Measurements from ENCODE around the gene GNAL.
"Not testable (repeated sequence)": the region's sequence is repeated elsewhere in the genome, so short reads cannot be mapped to it uniquely, and the experiment has no call there.

GNAL gene

DNA sequence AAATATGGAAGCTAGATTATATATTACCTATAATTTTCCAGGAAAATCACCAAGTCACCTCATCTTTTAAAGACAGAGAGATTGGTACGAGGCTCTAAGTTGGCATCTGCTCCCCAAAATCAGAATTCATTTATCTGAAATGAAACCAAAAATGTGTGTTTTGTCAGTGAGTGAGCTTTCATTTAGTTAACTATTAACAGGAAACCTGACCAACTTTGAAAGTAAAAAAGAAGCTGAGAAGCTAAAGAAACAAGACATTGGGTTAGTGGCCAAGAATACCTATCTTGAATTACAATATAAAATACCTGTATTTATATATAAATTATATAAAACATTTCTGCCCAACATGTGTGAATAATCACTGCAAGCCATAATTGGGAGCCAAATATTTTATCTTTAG, 217.1 kb downstream of the GNAL start:
- Histone ChIP-seq H3K9ac (ENCODE audit: low read depth, low read length) (no peak overlapping the region), H3K27me3 (ENCODE audit: control insufficient read depth, insufficient read depth, low read length) (no peaks in the 10 kb centered on the region), H3K4me3 (ENCODE audit: low read length) (no peak overlapping the region), H3K9me3 (replicated peaks; ENCODE audit: low read length) (no peaks in the 10 kb centered on the region), H3K4me1 (ENCODE audit: control insufficient read depth, insufficient read depth, low read length) (peaks cover 14% of the 10 kb centered on the region), H3K36me3 (ENCODE audit: insufficient read depth, low read length) (peaks cover 7% of the 10 kb centered on the region), H3K4me2 (ENCODE audit: low read length) (no peak overlapping the region)

GRCh38 chr18:11906926-11907874, 218.1 kb downstream of the GNAL start:
- peak overlapping the region; percentile 99 for H3K9ac ChIP-seq (ENCODE audit: low read depth, low read length)
- peak overlapping the region; percentile 98 for H3K4me2 ChIP-seq (ENCODE audit: low read length)
- H3K9me3 ChIP-seq (replicated peaks; ENCODE audit: low read length): no peaks in the 10 kb centered on the region
- H3K4me3 ChIP-seq (ENCODE audit: low read length): peak overlapping the region; percentile 86
- H3K4me1 ChIP-seq (ENCODE audit: control insufficient read depth, insufficient read depth, low read length): peaks cover 14% of the 10 kb centered on the region
- H3K27me3 ChIP-seq (ENCODE audit: control insufficient read depth, insufficient read depth, low read length): no peaks in the 10 kb centered on the region
- H3K36me3 ChIP-seq (ENCODE audit: insufficient read depth, low read length): peaks cover 7% of the 10 kb centered on the region

DNA sequence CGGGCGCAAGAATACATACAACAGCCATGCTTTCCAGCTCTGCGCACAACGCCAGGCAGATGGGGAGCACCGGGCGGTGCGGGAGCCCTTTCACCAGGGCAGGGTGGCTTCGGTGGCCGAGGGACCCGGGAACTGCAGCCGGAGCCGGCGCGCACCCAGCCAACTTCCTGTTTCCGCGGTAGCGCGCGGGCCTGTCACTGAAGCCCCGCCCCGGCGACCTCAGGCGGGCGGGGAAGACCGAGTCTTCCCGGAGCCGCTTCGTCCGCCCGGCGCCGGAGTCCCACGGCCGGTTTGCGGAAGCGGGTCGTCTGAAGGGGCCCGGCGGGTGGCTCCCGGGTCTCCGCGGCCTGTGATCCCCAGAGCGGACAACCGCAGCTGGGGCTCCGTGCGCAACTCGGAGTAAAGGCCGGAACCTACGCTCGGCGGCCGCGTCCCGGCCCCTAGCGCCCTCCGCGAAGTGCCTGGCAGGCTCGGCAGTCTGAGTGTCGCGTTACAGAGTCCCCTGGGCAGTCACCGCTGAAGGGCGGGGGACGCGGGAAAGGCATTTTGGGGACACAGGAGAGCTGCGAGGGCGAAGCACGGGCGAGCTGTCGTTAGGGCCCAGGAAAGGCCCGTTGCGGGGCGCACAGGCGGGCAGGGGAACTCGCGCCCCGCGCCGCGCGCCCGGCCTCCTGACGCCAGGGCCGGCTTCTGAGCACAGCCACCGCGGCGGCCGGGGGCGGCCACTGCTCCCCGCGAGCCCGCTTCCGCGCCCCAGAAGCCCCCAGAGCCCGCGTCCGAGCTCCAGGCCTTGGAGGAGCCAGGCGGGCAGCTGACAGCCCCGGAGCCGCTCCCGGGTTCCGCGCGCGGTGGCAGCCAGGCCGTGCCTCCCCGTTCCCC, 219.4 kb downstream of the GNAL start, which contains the start of gene MPPE1:
Gene MPPE1 (minus strand): TSS at position 136 of the 879 bp plus-strand sequence. CDS start 11,053 bp downstream, outside the sequence.
- peaks cover 4% of the 10 kb centered on the region for H3K36me3 ChIP-seq (ENCODE audit: insufficient read depth, low read length)
- H3K9me3 ChIP-seq (replicated peaks; ENCODE audit: low read length): no peaks in the 10 kb centered on the region
- H3K4me1 ChIP-seq (ENCODE audit: control insufficient read depth, insufficient read depth, low read length): peaks cover 14% of the 10 kb centered on the region
- no peaks in the 10 kb centered on the region for H3K27me3 ChIP-seq (ENCODE audit: control insufficient read depth, insufficient read depth, low read length)
- peak within 1 kb of the TSS; percentile 98 for H3K4me2 ChIP-seq (ENCODE audit: low read length)
- H3K9ac ChIP-seq (ENCODE audit: low read depth, low read length): peak within 1 kb of the TSS; percentile 99
- peak within 1 kb of the TSS; percentile 86 for H3K4me3 ChIP-seq (ENCODE audit: low read length)

DNA sequence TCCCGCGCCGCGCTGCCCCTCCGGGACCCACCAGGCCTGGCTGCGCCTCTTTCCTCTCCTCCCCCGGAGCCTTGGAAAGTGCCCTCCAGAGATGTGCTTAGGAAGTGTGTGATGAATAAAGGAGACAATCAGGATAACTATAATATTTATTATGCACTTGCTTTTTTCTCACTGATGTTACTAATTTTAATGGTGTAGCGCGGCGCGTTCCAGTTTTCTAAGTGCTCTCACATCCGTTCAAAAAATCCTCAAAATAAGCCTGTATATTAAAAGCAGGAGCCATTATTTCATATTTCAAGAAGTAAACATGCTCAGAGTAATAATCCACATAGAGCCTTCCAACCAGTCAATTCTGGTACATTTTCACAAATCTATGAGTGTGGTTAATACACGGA, 220.0 kb downstream of the GNAL start:
- H3K27me3 ChIP-seq (ENCODE audit: control insufficient read depth, insufficient read depth, low read length): no peaks in the 10 kb centered on the region
- H3K36me3 ChIP-seq (ENCODE audit: insufficient read depth, low read length): peaks cover 4% of the 10 kb centered on the region
- peak overlapping the region; percentile 99 for H3K9ac ChIP-seq (ENCODE audit: low read depth, low read length)
- peak overlapping the region; percentile 98 for H3K4me2 ChIP-seq (ENCODE audit: low read length)
- H3K4me1 ChIP-seq (ENCODE audit: control insufficient read depth, insufficient read depth, low read length): peaks cover 14% of the 10 kb centered on the region
- peak overlapping the region; percentile 86 for H3K4me3 ChIP-seq (ENCODE audit: low read length)
- H3K9me3 ChIP-seq (replicated peaks; ENCODE audit: low read length): no peaks in the 10 kb centered on the region

GRCh38 chr18:11909591-11910026, 220.5 kb downstream of the GNAL start:
- Histone ChIP-seq H3K9me3 (replicated peaks; ENCODE audit: low read length) (no peaks in the 10 kb centered on the region), H3K4me2 (ENCODE audit: low read length) (peak overlapping the region; percentile 98), H3K4me3 (ENCODE audit: low read length) (peak overlapping the region; percentile 86), H3K27me3 (ENCODE audit: control insufficient read depth, insufficient read depth, low read length) (no peaks in the 10 kb centered on the region), H3K36me3 (ENCODE audit: insufficient read depth, low read length) (peaks cover 4% of the 10 kb centered on the region), H3K9ac (ENCODE audit: low read depth, low read length) (peak overlapping the region; percentile 99), H3K4me1 (ENCODE audit: control insufficient read depth, insufficient read depth, low read length) (peaks cover 14% of the 10 kb centered on the region)

DNA sequence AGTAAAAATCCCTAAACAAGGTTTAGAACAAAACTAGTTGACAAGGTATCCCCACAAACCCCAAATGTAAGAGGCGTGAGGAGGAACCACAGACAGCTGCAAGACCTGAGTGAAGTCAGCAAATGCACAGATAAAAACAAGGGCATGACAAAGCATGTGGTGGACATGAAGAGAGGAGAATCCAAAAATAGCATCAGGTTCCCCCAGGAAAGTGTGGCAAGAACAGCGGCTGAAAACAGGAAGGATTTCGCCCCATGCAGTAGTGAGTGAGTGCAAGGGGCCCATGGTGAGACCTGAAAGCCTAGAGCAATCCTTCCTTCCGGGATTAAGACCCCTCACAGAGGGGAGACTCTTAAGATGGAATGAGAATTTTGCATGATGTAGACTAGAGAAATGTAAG, 227.8 kb downstream of the GNAL start:
- H3K4me2 ChIP-seq (ENCODE audit: low read length); H3K9ac ChIP-seq (ENCODE audit: low read depth, low read length); H3K36me3 ChIP-seq (ENCODE audit: insufficient read depth, low read length); H3K9me3 ChIP-seq (replicated peaks; ENCODE audit: low read length); H3K4me3 ChIP-seq (ENCODE audit: low read length); H3K27me3 ChIP-seq (ENCODE audit: control insufficient read depth, insufficient read depth, low read length); H3K4me1 ChIP-seq (ENCODE audit: control insufficient read depth, insufficient read depth, low read length): not testable (repeated sequence)

DNA sequence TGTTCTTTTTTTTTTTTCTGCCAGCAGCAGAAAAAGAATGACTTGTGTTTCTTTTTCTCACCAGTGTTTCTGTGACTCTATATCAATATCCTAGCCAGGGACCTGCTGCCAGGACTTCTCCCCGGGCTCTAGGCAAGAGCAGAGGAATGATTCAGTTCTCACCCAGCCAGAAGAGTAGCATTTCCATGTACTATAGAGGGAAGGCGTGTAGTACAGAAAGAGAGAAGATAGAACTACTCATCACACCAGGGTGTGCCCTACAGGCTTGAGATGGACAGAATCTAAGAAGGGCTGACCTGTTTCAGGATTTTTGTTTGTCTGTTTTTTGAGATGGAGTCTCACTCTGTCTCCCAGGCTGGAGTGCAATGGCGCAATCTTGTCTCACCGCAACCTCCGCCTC, 230.5 kb downstream of the GNAL start:
- H3K4me2 ChIP-seq (ENCODE audit: low read length); H3K9me3 ChIP-seq (replicated peaks; ENCODE audit: low read length); H3K9ac ChIP-seq (ENCODE audit: low read depth, low read length); H3K4me1 ChIP-seq (ENCODE audit: control insufficient read depth, insufficient read depth, low read length); H3K36me3 ChIP-seq (ENCODE audit: insufficient read depth, low read length); H3K4me3 ChIP-seq (ENCODE audit: low read length); H3K27me3 ChIP-seq (ENCODE audit: control insufficient read depth, insufficient read depth, low read length): not testable (repeated sequence)

GRCh38 chr18:11923450-11923849, 234.4 kb downstream of the GNAL start:
- Histone ChIP-seq H3K27me3 (ENCODE audit: control insufficient read depth, insufficient read depth, low read length) (no peaks in the 10 kb centered on the region), H3K36me3 (ENCODE audit: insufficient read depth, low read length) (no peaks in the 10 kb centered on the region), H3K9me3 (replicated peaks; ENCODE audit: low read length) (no peaks in the 10 kb centered on the region), H3K9ac (ENCODE audit: low read depth, low read length) (no peak overlapping the region), H3K4me1 (ENCODE audit: control insufficient read depth, insufficient read depth, low read length) (no peaks in the 10 kb centered on the region), H3K4me3 (ENCODE audit: low read length) (no peak overlapping the region), H3K4me2 (ENCODE audit: low read length) (no peak overlapping the region)

DNA sequence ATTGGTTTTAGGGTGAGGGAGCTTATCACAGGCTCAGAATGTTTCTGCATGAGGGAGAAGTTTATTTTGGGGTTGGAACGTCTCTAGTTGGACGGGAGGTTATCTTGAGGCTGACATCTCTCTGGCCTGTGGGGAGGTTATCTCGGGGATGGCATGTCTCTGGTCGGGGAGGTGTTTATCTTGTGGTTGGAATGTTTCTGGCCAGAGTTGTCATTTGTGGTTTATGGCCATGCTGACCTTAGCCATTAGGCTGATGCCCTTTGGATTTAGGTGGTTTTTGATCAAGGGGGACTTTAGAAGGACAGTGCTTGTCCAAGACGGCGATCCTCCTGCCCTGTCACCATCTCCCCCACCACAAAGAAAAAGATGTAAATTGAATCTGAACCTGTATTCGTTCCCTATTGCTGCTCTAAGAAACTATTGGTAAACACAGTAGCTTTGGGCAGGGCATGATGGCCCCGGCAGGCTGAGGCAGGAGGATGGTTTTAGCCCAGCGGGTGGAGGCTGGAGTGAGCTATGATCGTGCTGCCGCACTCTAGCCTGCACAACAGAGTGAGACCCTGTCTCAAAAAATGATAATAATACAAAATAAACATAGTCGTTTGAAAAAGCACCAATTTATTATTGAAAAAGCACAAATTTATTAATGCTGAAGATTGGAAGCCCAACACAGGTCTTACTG, 236.9 kb downstream of the GNAL start:
- H3K36me3 ChIP-seq (ENCODE audit: insufficient read depth, low read length): no peaks in the 10 kb centered on the region
- no peaks in the 10 kb centered on the region for H3K27me3 ChIP-seq (ENCODE audit: control insufficient read depth, insufficient read depth, low read length)
- no peaks in the 10 kb centered on the region for H3K9me3 ChIP-seq (replicated peaks; ENCODE audit: low read length)
- H3K4me1 ChIP-seq (ENCODE audit: control insufficient read depth, insufficient read depth, low read length): no peaks in the 10 kb centered on the region
- no peak overlapping the region for H3K9ac ChIP-seq (ENCODE audit: low read depth, low read length)
- H3K4me2 ChIP-seq (ENCODE audit: low read length): no peak overlapping the region
- H3K4me3 ChIP-seq (ENCODE audit: low read length): no peak overlapping the region

GRCh38 chr18:11927497-11927896, 238.4 kb downstream of the GNAL start:
- H3K4me3 ChIP-seq (ENCODE audit: low read length): no peak overlapping the region

DNA sequence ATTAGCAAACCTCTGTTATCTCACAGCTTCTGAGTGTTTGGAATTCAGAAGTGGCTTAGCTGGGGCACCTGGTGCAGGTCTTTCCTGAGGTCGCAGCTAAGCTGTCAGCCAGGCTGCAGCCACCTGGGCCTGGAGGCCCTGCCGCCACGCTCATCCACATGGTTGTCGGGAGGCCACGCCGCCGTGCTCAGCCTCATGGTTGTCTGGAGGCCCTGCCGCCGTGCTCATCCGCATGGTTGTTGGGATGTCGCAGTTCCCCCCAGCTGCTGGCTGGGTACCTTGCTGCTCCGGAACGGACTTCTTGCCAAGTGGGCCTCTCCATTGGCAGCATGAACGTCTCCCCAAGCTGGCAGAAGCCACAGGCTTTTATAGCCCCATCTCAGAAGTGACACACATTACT, 243.3 kb downstream of the GNAL start:
- Histone ChIP-seq H3K9ac (ENCODE audit: low read depth, low read length) (no peak overlapping the region), H3K4me2 (ENCODE audit: low read length) (no peak overlapping the region), H3K9me3 (replicated peaks; ENCODE audit: low read length) (no peaks in the 10 kb centered on the region)

More at GRCh38 chr18:11927497-11927896, 238.4 kb downstream of the GNAL start:
- no peak overlapping the region for H3K9ac ChIP-seq (ENCODE audit: low read depth, low read length)
- H3K36me3 ChIP-seq (ENCODE audit: insufficient read depth, low read length): no peaks in the 10 kb centered on the region
- no peak overlapping the region for H3K4me2 ChIP-seq (ENCODE audit: low read length)
- H3K9me3 ChIP-seq (replicated peaks; ENCODE audit: low read length): no peaks in the 10 kb centered on the region
- H3K27me3 ChIP-seq (ENCODE audit: control insufficient read depth, insufficient read depth, low read length): no peaks in the 10 kb centered on the region
- H3K4me1 ChIP-seq (ENCODE audit: control insufficient read depth, insufficient read depth, low read length): no peaks in the 10 kb centered on the region

More for the DNA sequence above, 243.3 kb downstream of the GNAL start:
- Histone ChIP-seq H3K27me3 (ENCODE audit: control insufficient read depth, insufficient read depth, low read length) (no peaks in the 10 kb centered on the region), H3K4me3 (ENCODE audit: low read length) (no peak overlapping the region), H3K36me3 (ENCODE audit: insufficient read depth, low read length) (no peaks in the 10 kb centered on the region), H3K4me1 (ENCODE audit: control insufficient read depth, insufficient read depth, low read length) (no peaks in the 10 kb centered on the region)

All from skeletal muscle satellite cell (primary cell).